Right lobe of liver (tissue), 6 donors: ENCODE results near the gene COL16A1. TPM values are rescaled to one million over a fixed set of nuclear protein-coding genes. Genes with fewer than 3 reads are reported as not detected.

Source experiments
- ATAC-seq, 4 donors: fragments of 200-7000 bp; cut with Tn5 transposase; one replicate each; pipeline ENCODE4 v1.9.1; 2020; ENCODE audit warnings: mild to moderate bottlenecking in 4 of 4, moderate library complexity in 4 of 4
- DNase-seq, 3 donors: peaks; one replicate each; pipeline ENCODE4 v3.0.0-alpha.2; 2020
- H3K27ac ChIP-seq, 3 donors: fragments of 200-600 bp; one replicate each; pipeline ENCODE4 v1.8.0; 2022
- H3K27me3 ChIP-seq, 2 donors: fragments of 200-600 bp; one replicate each; pipeline ENCODE4 v1.8.0; 2022
- H3K36me3 ChIP-seq, 4 donors: fragments of 200-600 bp; sonication (generic) in 1 of 4; one replicate each; pipeline versions ENCODE4 v1.5.1 to v1.8.0; 2017 to 2022; ENCODE audit warnings: control low read depth in 1 of 4
- H3K4me1 ChIP-seq, 4 donors: fragments of 200-600 bp; sonication (generic) in 1 of 4; one replicate each; pipeline versions ENCODE4 v1.5.1 to v1.8.0; 2017 to 2022; ENCODE audit warnings: control low read depth in 1 of 4
- H3K4me3 ChIP-seq, 3 donors: fragments of 200-600 bp; one replicate each; pipeline ENCODE4 v1.8.0; 2022
- H3K9me3 ChIP-seq, 4 donors: fragments of 200-600 bp; sonication (generic) in 1 of 4; one replicate each; pipeline versions ENCODE4 v1.5.1 to v1.8.0; 2017 to 2022; ENCODE audit warnings: control low read depth in 1 of 4
- POLR2A ChIP-seq: fragments of 450-650 bp; IDR thresholded peaks from one replicate; pipeline ENCODE4 v1.6.1; 2017; ENCODE audit warnings: antibody characterized with exemption, mild to moderate bottlenecking
- WGBS: methylation state at CpG from one replicate; pipeline ENCODE4 v1.1.6; 2018; ENCODE audit warnings: low coverage, low lambda C conversion rate; ENCODE audit not compliant: insufficient coverage; ENCODE audit errors: missing lambda C conversion rate; 5-methylcytosine and 5-hydroxymethylcytosine counted together
- intact Hi-C, 2 donors: fragments of 100-400 bp; cut with DNase I; formaldehyde crosslinking; loops; one replicate each; pipeline versions ENCODE4 v1.11.2 to v1.14.1; 2022
- total RNA-seq, 6 experiments: library from RNA; depleted of rRNA in 2 of 6; stranded (reverse); fragments of >200 nt in 2 of 6; fragmentation: NEBNext Ultra II Directional in 3 of 6; extraction: Animal tissue kit (Norgen Biotek cat#: 25700) in 3 of 6; gene quantifications; one replicate each; pipeline versions ENCODE4 v1.1.0 to v1.2.4, GENCODE V29; 2016 to 2023
- TF ChIP-seq, protein P1 (sequence below), 4 donors: fragments of 200-600 bp in 3 of 4; fragments of 450-650 bp in 1 of 4; IDR thresholded peaks; one replicate each; pipeline versions ENCODE4 v1.5.1 to v1.8.0; 2016 to 2022; ENCODE audit warnings: antibody characterized with exemption in 4 of 4, mild to moderate bottlenecking in 2 of 4
- donor health status: DM: no; HTN: yes; CAD: no.
- donor health status: DM: no; HTN: no; CAD: no.
- donor health status: DM: no; HTN: no; CAD: no.
- donor health status: DM: no; HTN: yes; CAD: no.
- donor health status: DM: no; HTN: yes; CAD: no.

COL16A1 gene
- total RNA-seq, 6 experiments from 2014 or later, result 0.73 to 3.5 (median 1.9) TPM

GRCh38 chr1:31664528-31664927 is 39.3 kb downstream of the COL16A1 start:
- no peaks in the 10 kb centered on the region for H3K36me3 ChIP-seq
- intact Hi-C loops, result loop anchor here in 1 of 2 donors (5.0 to 10.0 kb wide), 2 partner anchors 50 to 128 kb away; no protein-coding TSS in a partner anchor

GRCh38 chr1:31663622-31664452 is 40.0 kb downstream of the COL16A1 start:
- no peaks in the 10 kb centered on the region for H3K36me3 ChIP-seq
- TF ChIP-seq, protein P1, sequence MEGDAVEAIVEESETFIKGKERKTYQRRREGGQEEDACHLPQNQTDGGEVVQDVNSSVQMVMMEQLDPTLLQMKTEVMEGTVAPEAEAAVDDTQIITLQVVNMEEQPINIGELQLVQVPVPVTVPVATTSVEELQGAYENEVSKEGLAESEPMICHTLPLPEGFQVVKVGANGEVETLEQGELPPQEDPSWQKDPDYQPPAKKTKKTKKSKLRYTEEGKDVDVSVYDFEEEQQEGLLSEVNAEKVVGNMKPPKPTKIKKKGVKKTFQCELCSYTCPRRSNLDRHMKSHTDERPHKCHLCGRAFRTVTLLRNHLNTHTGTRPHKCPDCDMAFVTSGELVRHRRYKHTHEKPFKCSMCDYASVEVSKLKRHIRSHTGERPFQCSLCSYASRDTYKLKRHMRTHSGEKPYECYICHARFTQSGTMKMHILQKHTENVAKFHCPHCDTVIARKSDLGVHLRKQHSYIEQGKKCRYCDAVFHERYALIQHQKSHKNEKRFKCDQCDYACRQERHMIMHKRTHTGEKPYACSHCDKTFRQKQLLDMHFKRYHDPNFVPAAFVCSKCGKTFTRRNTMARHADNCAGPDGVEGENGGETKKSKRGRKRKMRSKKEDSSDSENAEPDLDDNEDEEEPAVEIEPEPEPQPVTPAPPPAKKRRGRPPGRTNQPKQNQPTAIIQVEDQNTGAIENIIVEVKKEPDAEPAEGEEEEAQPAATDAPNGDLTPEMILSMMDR (IDR thresholded peaks at IDR 0.05), result peak; percentile 80 to 97 (median 83)
- TF ChIP-seq POLR2A, result no peak
- H3K27ac ChIP-seq, result no peak overlapping the region
- 20% methylated on average over 7 of the region's 9 CpGs for WGBS
- H3K27me3 ChIP-seq, result no peaks in the 10 kb centered on the region
- H3K4me3 ChIP-seq, result no peak overlapping the region
- no peaks in the 10 kb centered on the region for H3K9me3 ChIP-seq
- peak in 2 of 3 donors; percentile 51 to 60 for DNase-seq
- ATAC-seq, result peak; percentile 68 to 87 (median 84)
- no peaks in the 10 kb centered on the region for H3K4me1 ChIP-seq
- intact Hi-C loops, result loop anchor here in 1 of 2 donors (5.0 to 10.0 kb wide), 2 partner anchors 51 to 128 kb away; no protein-coding TSS in a partner anchor

More at GRCh38 chr1:31664528-31664927, 39.3 kb downstream of the COL16A1 start:
- H3K27me3 ChIP-seq, result no peaks in the 10 kb centered on the region
- H3K4me3 ChIP-seq, result no peak overlapping the region
- no peak for TF ChIP-seq POLR2A
- TF ChIP-seq, protein P1 (IDR thresholded peaks at IDR 0.05), result no peak
- H3K4me1 ChIP-seq, result no peaks in the 10 kb centered on the region
- ATAC-seq, result no peak
- H3K9me3 ChIP-seq, result no peaks in the 10 kb centered on the region
- WGBS, result no CpG with 5 or more reads among the region's 9 CpGs
- H3K27ac ChIP-seq, result no peak overlapping the region
- DNase-seq, result no peak

- intact Hi-C loops, result loop anchor here in 1 of 2 donors (5.0 to 10.0 kb wide), 2 partner anchors 52 to 130 kb away; no protein-coding TSS in a partner anchor
- DNase-seq (no peak), ATAC-seq (no peak)
- no peaks in the 10 kb centered on the region for H3K9me3 ChIP-seq
- H3K27me3 ChIP-seq, result no peaks in the 10 kb centered on the region
- no peaks in the 10 kb centered on the region for H3K4me1 ChIP-seq
- 94% methylated on average over 3 of the region's 12 CpGs for WGBS
- no peak for TF ChIP-seq POLR2A
- TF ChIP-seq, protein P1 (IDR thresholded peaks at IDR 0.05), result no peak
- H3K27ac ChIP-seq, result no peak overlapping the region
- no peaks in the 10 kb centered on the region for H3K36me3 ChIP-seq
- H3K4me3 ChIP-seq, result no peak overlapping the region
Measured at GRCh38 chr1:31662463-31662862, 41.4 kb downstream of the COL16A1 start.

- H3K9me3 ChIP-seq, result no peaks in the 10 kb centered on the region
- ATAC-seq (no peak), DNase-seq (no peak)
- no peak overlapping the region for H3K4me3 ChIP-seq
- no peak for TF ChIP-seq POLR2A
- TF ChIP-seq, protein P1 (IDR thresholded peaks at IDR 0.05), result no peak
- no peaks in the 10 kb centered on the region for H3K27me3 ChIP-seq
- no peaks in the 10 kb centered on the region for H3K4me1 ChIP-seq
- no peaks in the 10 kb centered on the region for H3K36me3 ChIP-seq
- intact Hi-C loops, result loop anchor here (2.0 to 10.0 kb wide), 3 partner anchors 53 to 130 kb away; no protein-coding TSS in a partner anchor
- no peak overlapping the region for H3K27ac ChIP-seq
- 49% methylated on average over 2 of the region's 6 CpGs for WGBS
Measured at GRCh38 chr1:31661856-31662255, 42.0 kb downstream of the COL16A1 start.
